Measurements from ENCODE around the gene ADRA2B. TPM values are rescaled to one million over a fixed set of nuclear protein-coding genes. Genes with fewer than 3 reads are reported as not detected.

Gene ADRA2B
- total RNA-seq, 6 donors from 2014 or later = 0.15 to 1.0 (median 0.31) TPM

- no peak overlapping the region for H3K4me3 ChIP-seq
- ATAC-seq (ENCODE audit: low FRiP score in 2 of 2) = no peak
- no peak overlapping the region for H3K27ac ChIP-seq
- TF ChIP-seq, protein P1, sequence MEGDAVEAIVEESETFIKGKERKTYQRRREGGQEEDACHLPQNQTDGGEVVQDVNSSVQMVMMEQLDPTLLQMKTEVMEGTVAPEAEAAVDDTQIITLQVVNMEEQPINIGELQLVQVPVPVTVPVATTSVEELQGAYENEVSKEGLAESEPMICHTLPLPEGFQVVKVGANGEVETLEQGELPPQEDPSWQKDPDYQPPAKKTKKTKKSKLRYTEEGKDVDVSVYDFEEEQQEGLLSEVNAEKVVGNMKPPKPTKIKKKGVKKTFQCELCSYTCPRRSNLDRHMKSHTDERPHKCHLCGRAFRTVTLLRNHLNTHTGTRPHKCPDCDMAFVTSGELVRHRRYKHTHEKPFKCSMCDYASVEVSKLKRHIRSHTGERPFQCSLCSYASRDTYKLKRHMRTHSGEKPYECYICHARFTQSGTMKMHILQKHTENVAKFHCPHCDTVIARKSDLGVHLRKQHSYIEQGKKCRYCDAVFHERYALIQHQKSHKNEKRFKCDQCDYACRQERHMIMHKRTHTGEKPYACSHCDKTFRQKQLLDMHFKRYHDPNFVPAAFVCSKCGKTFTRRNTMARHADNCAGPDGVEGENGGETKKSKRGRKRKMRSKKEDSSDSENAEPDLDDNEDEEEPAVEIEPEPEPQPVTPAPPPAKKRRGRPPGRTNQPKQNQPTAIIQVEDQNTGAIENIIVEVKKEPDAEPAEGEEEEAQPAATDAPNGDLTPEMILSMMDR (IDR thresholded peaks at IDR 0.05) = no peak
- TF ChIP-seq POLR2AphosphoS5 (IDR thresholded peaks at IDR 0.05) = no peak
- TF ChIP-seq POLR2A (IDR thresholded peaks at IDR 0.05) = no peak
- no peak for TF ChIP-seq EP300 (IDR thresholded peaks at IDR 0.05)
- no peaks in the 10 kb centered on the region for H3K36me3 ChIP-seq
- WGBS, 2 donors = 86 to 89% methylated on average over 7 of the region's 7 CpGs
- H3K4me1 ChIP-seq = peaks cover 2 to 12% (median 9%) of the 10 kb centered on the region in 4 donors
- no peaks in the 10 kb centered on the region for H3K9me3 ChIP-seq
- no peak for DNase-seq
- H3K27me3 ChIP-seq = peaks cover 0 to 12% (median 5%) of the 10 kb centered on the region in 4 donors
Measured at GRCh38 chr2:96111823-96112500, 4.4 kb downstream of the ADRA2B start.

- Histone ChIP-seq H3K36me3 (no peaks in the 10 kb centered on the region), H3K4me1 (peaks cover 2 to 6% (median 4%) of the 10 kb centered on the region in 4 donors), H3K9me3 (no peaks in the 10 kb centered on the region), H3K4me3 (no peak overlapping the region), H3K27me3 (peaks cover 0 to 5% (median 2%) of the 10 kb centered on the region in 4 donors), H3K27ac (no peak overlapping the region)
- ATAC-seq (ENCODE audit: low FRiP score in 2 of 2) (no peak), DNase-seq (no peak)
- TF ChIP-seq, protein P1 (IDR thresholded peaks at IDR 0.05) = no peak
- TF ChIP-seq POLR2A (IDR thresholded peaks at IDR 0.05) (no peak), EP300 (IDR thresholded peaks at IDR 0.05) (no peak), POLR2AphosphoS5 (IDR thresholded peaks at IDR 0.05) (no peak)
- 77 to 80% methylated on average over 4 of the region's 4 CpGs for WGBS, 2 donors
Measured at GRCh38 chr2:96111257-96111640, 5.1 kb downstream of the ADRA2B start.

- Histone ChIP-seq H3K36me3 (no peaks in the 10 kb centered on the region), H3K27me3 (no peaks in the 10 kb centered on the region), H3K9me3 (peaks cover 0 to 4% (median under 1%) of the 10 kb centered on the region in 4 donors), H3K4me3 (no peak overlapping the region), H3K27ac (no peak overlapping the region), H3K4me1 (peaks cover 0 to 2% (median under 1%) of the 10 kb centered on the region in 4 donors)
- DNase-seq = no peak
- WGBS, 2 donors = 83 to 100% methylated on average over 3 to 13 of the region's 13 CpGs
- TF ChIP-seq POLR2AphosphoS5 (IDR thresholded peaks at IDR 0.05) = no peak
- TF ChIP-seq, protein P1 (IDR thresholded peaks at IDR 0.05) = no peak
- TF ChIP-seq EP300 (IDR thresholded peaks at IDR 0.05) = no peak
- no peak for TF ChIP-seq POLR2A (IDR thresholded peaks at IDR 0.05)
- ATAC-seq (ENCODE audit: low FRiP score in 2 of 2) = no peak
Measured at GRCh38 chr2:96110621-96111256, 5.6 kb downstream of the ADRA2B start.

- ATAC-seq (ENCODE audit: low FRiP score in 2 of 2) (no peak), DNase-seq (no peak)
- TF ChIP-seq, protein P1 (IDR thresholded peaks at IDR 0.05) = no peak
- TF ChIP-seq POLR2A (IDR thresholded peaks at IDR 0.05) = no peak
- no peak for TF ChIP-seq EP300 (IDR thresholded peaks at IDR 0.05)
- TF ChIP-seq POLR2AphosphoS5 (IDR thresholded peaks at IDR 0.05) = no peak
- H3K4me1 ChIP-seq = peaks cover 0 to 2% (median 0%) of the 10 kb centered on the region in 4 donors
- 74 to 91% methylated on average over 3 of the region's 3 CpGs for WGBS, 2 donors
- H3K4me3 ChIP-seq = no peak overlapping the region
- no peaks in the 10 kb centered on the region for H3K27me3 ChIP-seq
- H3K36me3 ChIP-seq = no peaks in the 10 kb centered on the region
- no peak overlapping the region for H3K27ac ChIP-seq
- peaks cover 6 to 11% (median 7%) of the 10 kb centered on the region in 4 donors for H3K9me3 ChIP-seq
Measured at GRCh38 chr2:96109931-96110511, 6.3 kb downstream of the ADRA2B start.

All from upper lobe of left lung (tissue), 6 donors.